ENCODE measurements around the gene TMEM45A.
"Not testable (repeated sequence)": the region's sequence is repeated elsewhere in the genome, so short reads cannot be mapped to it uniquely, and the experiment has no call there.

Gene TMEM45A

GRCh38 chr3:100471444-100471843, 21.0 kb upstream of the TMEM45A start:
- Histone ChIP-seq H4K20me1 (ENCODE audit: insufficient read depth, low read length) (no peaks in the 10 kb centered on the region), H3K79me2 (ENCODE audit: low read length) (no peaks in the 10 kb centered on the region), H3K9me3 (ENCODE audit: insufficient read depth, low read length) (no peaks in the 10 kb centered on the region), H3K4me3 (ENCODE audit: low read length) (no peak overlapping the region), H3K4me1 (ENCODE audit: low read length) (peaks cover 3% of the 10 kb centered on the region), H3K9ac (ENCODE audit: low read length) (no peak overlapping the region), H3K4me2 (ENCODE audit: low read length) (no peak overlapping the region), H2AFZ (ENCODE audit: low read depth, low read length) (no peak overlapping the region), H3K36me3 (replicated peaks; ENCODE audit: low read depth, low read length) (no peaks in the 10 kb centered on the region), H3K27ac (ENCODE audit: low read length) (no peak overlapping the region), H3K27me3 (ENCODE audit: low read depth, low read length) (no peaks in the 10 kb centered on the region)
- TF ChIP-seq CTCF (IDR thresholded peaks at IDR 0.05; ENCODE audit: low read depth, low read length): no peak
- TF ChIP-seq EZH2phosphoT487 (IDR thresholded peaks at IDR 0.05; ENCODE audit: low read depth): no peak

- H3K79me2 ChIP-seq (ENCODE audit: low read length); H3K27me3 ChIP-seq (ENCODE audit: low read depth, low read length); H3K4me1 ChIP-seq (ENCODE audit: low read length); H2AFZ ChIP-seq (ENCODE audit: low read depth, low read length); H3K4me2 ChIP-seq (ENCODE audit: low read length); H3K27ac ChIP-seq (ENCODE audit: low read length); H3K9ac ChIP-seq (ENCODE audit: low read length); H3K9me3 ChIP-seq (ENCODE audit: insufficient read depth, low read length); H3K36me3 ChIP-seq (replicated peaks; ENCODE audit: low read depth, low read length); H4K20me1 ChIP-seq (ENCODE audit: insufficient read depth, low read length); H3K4me3 ChIP-seq (ENCODE audit: low read length): not testable (repeated sequence)
These were observed 14.5 kb upstream of the TMEM45A start for GRCh38 chr3:100477851-100478360.

DNA sequence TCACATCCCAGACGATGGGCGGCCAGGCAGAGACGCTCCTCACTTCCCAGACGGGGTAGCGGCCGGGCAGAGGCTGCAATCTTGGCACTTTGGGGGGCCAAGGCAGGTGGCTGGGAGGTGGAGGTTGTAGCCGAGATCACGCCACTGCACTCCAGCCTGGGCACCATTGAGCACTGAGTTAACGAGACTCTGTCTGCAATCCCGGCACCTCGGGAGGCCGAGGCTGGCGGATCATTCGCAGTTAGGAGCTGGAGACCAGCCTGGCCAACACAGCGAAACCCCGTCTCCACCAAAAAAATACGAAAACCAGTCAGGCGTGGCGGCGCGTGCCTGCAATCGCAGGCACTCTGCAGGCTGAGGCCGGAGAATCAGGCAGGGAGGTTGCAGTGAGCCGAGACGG, 13.9 kb upstream of the TMEM45A start:
- not testable (repeated sequence) for H2AFZ ChIP-seq (ENCODE audit: low read depth, low read length); H3K4me3 ChIP-seq (ENCODE audit: low read length); H3K27me3 ChIP-seq (ENCODE audit: low read depth, low read length); H3K9me3 ChIP-seq (ENCODE audit: insufficient read depth, low read length); H3K36me3 ChIP-seq (replicated peaks; ENCODE audit: low read depth, low read length); H3K79me2 ChIP-seq (ENCODE audit: low read length); H3K4me2 ChIP-seq (ENCODE audit: low read length); H4K20me1 ChIP-seq (ENCODE audit: insufficient read depth, low read length); H3K9ac ChIP-seq (ENCODE audit: low read length); H3K27ac ChIP-seq (ENCODE audit: low read length); H3K4me1 ChIP-seq (ENCODE audit: low read length)

- Histone ChIP-seq H3K36me3 (replicated peaks; ENCODE audit: low read depth, low read length) (no peaks in the 10 kb centered on the region), H2AFZ (ENCODE audit: low read depth, low read length) (no peak overlapping the region), H3K4me2 (ENCODE audit: low read length) (no peak overlapping the region), H3K79me2 (ENCODE audit: low read length) (no peaks in the 10 kb centered on the region), H3K27me3 (ENCODE audit: low read depth, low read length) (peaks cover 10% of the 10 kb centered on the region), H3K27ac (ENCODE audit: low read length) (no peak overlapping the region), H4K20me1 (ENCODE audit: insufficient read depth, low read length) (no peaks in the 10 kb centered on the region), H3K9me3 (ENCODE audit: insufficient read depth, low read length) (no peaks in the 10 kb centered on the region), H3K9ac (ENCODE audit: low read length) (no peak overlapping the region), H3K4me3 (ENCODE audit: low read length) (no peak overlapping the region), H3K4me1 (ENCODE audit: low read length) (no peaks in the 10 kb centered on the region)
- TF ChIP-seq EZH2phosphoT487 (IDR thresholded peaks at IDR 0.05; ENCODE audit: low read depth): no peak
- TF ChIP-seq CTCF (IDR thresholded peaks at IDR 0.05; ENCODE audit: low read depth, low read length): no peak
These were observed 12.3 kb upstream of the TMEM45A start for GRCh38 chr3:100480081-100480480.

DNA sequence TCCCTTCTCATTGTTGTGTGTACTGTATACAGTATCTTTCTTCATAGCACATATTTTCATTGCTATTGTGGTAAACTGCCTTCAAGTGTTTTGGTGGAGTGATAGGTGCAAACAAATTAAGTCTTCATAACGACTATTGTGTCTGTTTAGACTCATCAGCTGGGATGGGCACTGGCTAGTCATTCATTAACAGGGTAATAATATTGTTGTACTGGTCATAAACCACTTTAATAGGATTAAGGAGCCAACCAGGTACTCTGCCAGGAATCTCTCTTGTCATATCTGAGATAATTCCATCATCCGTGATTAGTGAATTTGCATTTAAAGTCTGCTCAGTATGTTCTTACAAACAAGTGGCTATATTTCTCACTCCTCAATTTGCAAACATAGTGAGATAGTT, 10.2 kb upstream of the TMEM45A start:
- Histone ChIP-seq H3K27ac (ENCODE audit: low read length) (no peak overlapping the region), H3K36me3 (replicated peaks; ENCODE audit: low read depth, low read length) (no peaks in the 10 kb centered on the region), H3K4me2 (ENCODE audit: low read length) (no peak overlapping the region), H3K4me1 (ENCODE audit: low read length) (no peaks in the 10 kb centered on the region), H2AFZ (ENCODE audit: low read depth, low read length) (no peak overlapping the region), H3K27me3 (ENCODE audit: low read depth, low read length) (peaks cover 10% of the 10 kb centered on the region), H3K4me3 (ENCODE audit: low read length) (no peak overlapping the region), H3K9me3 (ENCODE audit: insufficient read depth, low read length) (no peaks in the 10 kb centered on the region), H4K20me1 (ENCODE audit: insufficient read depth, low read length) (no peaks in the 10 kb centered on the region), H3K9ac (ENCODE audit: low read length) (no peak overlapping the region), H3K79me2 (ENCODE audit: low read length) (no peaks in the 10 kb centered on the region)
- no peak for TF ChIP-seq CTCF (IDR thresholded peaks at IDR 0.05; ENCODE audit: low read depth, low read length)
- no peak for TF ChIP-seq EZH2phosphoT487 (IDR thresholded peaks at IDR 0.05; ENCODE audit: low read depth)

All from OCI-LY3 (cell line).